ENCODE results near the gene MYRIP.

DNA sequence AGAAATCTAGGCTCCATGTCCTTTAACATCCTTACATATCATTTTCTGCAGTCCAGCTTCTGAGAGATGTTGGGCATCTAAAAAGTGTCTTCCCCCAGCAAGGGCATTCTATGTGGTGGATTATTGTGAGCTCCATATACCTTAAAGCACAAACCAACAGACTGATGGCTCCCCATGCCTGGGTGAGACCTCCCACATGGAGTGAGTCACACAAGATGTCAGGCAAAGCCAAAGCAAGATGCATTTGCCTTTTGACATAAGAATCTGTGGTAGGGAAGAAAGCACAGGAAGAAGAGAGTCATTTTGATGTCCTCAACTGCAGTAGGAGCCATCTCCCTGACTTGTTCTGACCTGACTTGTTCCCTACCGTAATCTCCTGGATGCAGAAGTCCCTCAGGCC is 261.4 kb downstream of the MYRIP start:
- TF ChIP-seq, protein P1, sequence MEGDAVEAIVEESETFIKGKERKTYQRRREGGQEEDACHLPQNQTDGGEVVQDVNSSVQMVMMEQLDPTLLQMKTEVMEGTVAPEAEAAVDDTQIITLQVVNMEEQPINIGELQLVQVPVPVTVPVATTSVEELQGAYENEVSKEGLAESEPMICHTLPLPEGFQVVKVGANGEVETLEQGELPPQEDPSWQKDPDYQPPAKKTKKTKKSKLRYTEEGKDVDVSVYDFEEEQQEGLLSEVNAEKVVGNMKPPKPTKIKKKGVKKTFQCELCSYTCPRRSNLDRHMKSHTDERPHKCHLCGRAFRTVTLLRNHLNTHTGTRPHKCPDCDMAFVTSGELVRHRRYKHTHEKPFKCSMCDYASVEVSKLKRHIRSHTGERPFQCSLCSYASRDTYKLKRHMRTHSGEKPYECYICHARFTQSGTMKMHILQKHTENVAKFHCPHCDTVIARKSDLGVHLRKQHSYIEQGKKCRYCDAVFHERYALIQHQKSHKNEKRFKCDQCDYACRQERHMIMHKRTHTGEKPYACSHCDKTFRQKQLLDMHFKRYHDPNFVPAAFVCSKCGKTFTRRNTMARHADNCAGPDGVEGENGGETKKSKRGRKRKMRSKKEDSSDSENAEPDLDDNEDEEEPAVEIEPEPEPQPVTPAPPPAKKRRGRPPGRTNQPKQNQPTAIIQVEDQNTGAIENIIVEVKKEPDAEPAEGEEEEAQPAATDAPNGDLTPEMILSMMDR (IDR thresholded peaks at IDR 0.05; ENCODE audit: low read depth, low read length, poor library complexity, severe bottlenecking) = no peak
- no peak for TF ChIP-seq EZH2phosphoT487 (IDR thresholded peaks at IDR 0.05; ENCODE audit: borderline replicate concordance, low read length)

All from DOHH2 (cell line).